Gastrocnemius medialis (tissue), 4 donors: ENCODE data around the gene CAMKV.

Source experiments
- CTCF ChIP-seq, 5 experiments: fragments of 450-650 bp in 3 of 5; fragments of 200-600 bp in 2 of 5; sonication (generic) in 2 of 5; IDR thresholded peaks in 4 of 5; conservative IDR thresholded peaks in 1 of 5; 1 replicate in 4 of 5; 2 replicates in 1 of 5; pipeline ENCODE4 v1.5.1; 2016 to 2019; ENCODE audit warnings: antibody characterized with exemption in 5 of 5, mild to moderate bottlenecking in 3 of 5, moderate library complexity in 3 of 5
- POLR2A ChIP-seq, 2 donors: fragments of 450-650 bp; IDR thresholded peaks; one replicate each; pipeline ENCODE4 v1.6.1; 2017; ENCODE audit warnings: antibody characterized with exemption in 2 of 2, mild to moderate bottlenecking in 2 of 2, moderate library complexity in 2 of 2

- TF ChIP-seq CTCF (IDR thresholded peaks at IDR 0.05 in 4 of 5, conservative IDR thresholded peaks at IDR 0.05 in 1 of 5) (no peak), POLR2A (IDR thresholded peaks at IDR 0.05) (no peak)
Measured at GRCh38 chr3:49873623-49874022, 3.9 kb upstream of the CAMKV start.
